Stimulated activated naive B cell treated with anti-CD40 and anti-IgM and Interleukin-4, amounts not matched to agents 10 μg/mL and 1 μg/mL and 100 μg/mL, for 72 hours (primary cell): ENCODE measurements around the gene TMEM132C.
"Not testable (repeated sequence)": the region's sequence is repeated elsewhere in the genome, so short reads cannot be mapped to it uniquely, and the experiment has no call there.

ENCODE experiments used
- ATAC-seq, 2 donors: fragments of 150-1000 bp; cut with Tn5 transposase; replicated peaks; 2 replicates each; pipeline ENCODE4 v1.10.0; 2021; ENCODE audit warnings: moderate library complexity in 1 of 2
- DNase-seq: peaks from one replicate; pipeline ENCODE4 v3.0.0; 2021
- H3K27ac Mint-ChIP-seq: one replicate; pipeline ENCODE4 v1.8.0; 2022; ENCODE audit warnings: mild to moderate bottlenecking, mixed read lengths
- H3K27me3 Mint-ChIP-seq, 2 donors: one replicate each; pipeline ENCODE4 v1.8.0; 2022; ENCODE audit warnings: mixed read lengths in 2 of 2
- H3K36me3 Mint-ChIP-seq, 2 donors: one replicate each; pipeline ENCODE4 v1.8.0; 2022; ENCODE audit warnings: mixed read lengths in 2 of 2, mild to moderate bottlenecking in 1 of 2
- H3K4me1 Mint-ChIP-seq, 2 donors: one replicate each; pipeline ENCODE4 v1.8.0; 2022; ENCODE audit warnings: mixed read lengths in 2 of 2, mild to moderate bottlenecking in 1 of 2
- H3K4me3 Mint-ChIP-seq, 2 donors: one replicate each; pipeline ENCODE4 v1.8.0; 2022; ENCODE audit warnings: mild to moderate bottlenecking in 2 of 2, mixed read lengths in 2 of 2, moderate library complexity in 1 of 2
- H3K9me3 Mint-ChIP-seq, 2 donors: one replicate each; pipeline ENCODE4 v1.8.0; 2022; ENCODE audit warnings: mixed read lengths in 2 of 2, mild to moderate bottlenecking in 1 of 2

TMEM132C gene

GRCh38 chr12:128571906-128572810 lies 305.2 kb downstream of the TMEM132C start:
- DNase-seq, result no peak
- no peak overlapping the region for H3K27ac Mint-ChIP-seq
- no peaks in the 10 kb centered on the region for H3K4me1 Mint-ChIP-seq
- no peak overlapping the region for H3K4me3 Mint-ChIP-seq
- no peaks in the 10 kb centered on the region for H3K27me3 Mint-ChIP-seq
- H3K9me3 Mint-ChIP-seq, result peaks cover 0 to 7% of the 10 kb centered on the region in 2 donors
- H3K36me3 Mint-ChIP-seq, result no peaks in the 10 kb centered on the region
- no peak for ATAC-seq

- DNase-seq (no peak), ATAC-seq (no peak)
- H3K4me3 Mint-ChIP-seq, result no peak overlapping the region
- peaks cover 0 to 8% of the 10 kb centered on the region in 2 donors for H3K9me3 Mint-ChIP-seq
- H3K4me1 Mint-ChIP-seq, result no peaks in the 10 kb centered on the region
- no peaks in the 10 kb centered on the region for H3K27me3 Mint-ChIP-seq
- H3K36me3 Mint-ChIP-seq, result no peaks in the 10 kb centered on the region
- no peak overlapping the region for H3K27ac Mint-ChIP-seq
Observed at GRCh38 chr12:128573907-128574306, 306.9 kb downstream of the TMEM132C start.

- H3K36me3 Mint-ChIP-seq, result no peaks in the 10 kb centered on the region
- H3K4me1 Mint-ChIP-seq, result no peaks in the 10 kb centered on the region
- H3K27ac Mint-ChIP-seq, result no peak overlapping the region
- DNase-seq (no peak), ATAC-seq (no peak)
- H3K27me3 Mint-ChIP-seq, result no peaks in the 10 kb centered on the region
- H3K9me3 Mint-ChIP-seq, result peaks cover 5 to 12% of the 10 kb centered on the region in 2 donors
- no peak overlapping the region for H3K4me3 Mint-ChIP-seq
Observed at GRCh38 chr12:128578045-128578444, 311.1 kb downstream of the TMEM132C start.

- no peak for ATAC-seq
- H3K27me3 Mint-ChIP-seq, result no peaks in the 10 kb centered on the region
- peaks cover 5 to 12% of the 10 kb centered on the region in 2 donors for H3K9me3 Mint-ChIP-seq
- no peak overlapping the region for H3K27ac Mint-ChIP-seq
- no peak for DNase-seq
- H3K4me3 Mint-ChIP-seq, result no peak overlapping the region
- H3K4me1 Mint-ChIP-seq, result no peaks in the 10 kb centered on the region
- no peaks in the 10 kb centered on the region for H3K36me3 Mint-ChIP-seq
Observed at GRCh38 chr12:128581321-128581761, 314.4 kb downstream of the TMEM132C start.

GRCh38 chr12:128583453-128583852 lies 316.5 kb downstream of the TMEM132C start:
- Mint-ChIP-seq H3K9me3 (peaks cover 3 to 12% of the 10 kb centered on the region in 2 donors), H3K27me3 (no peaks in the 10 kb centered on the region), H3K4me1 (no peaks in the 10 kb centered on the region), H3K27ac (no peak overlapping the region), H3K36me3 (no peaks in the 10 kb centered on the region), H3K4me3 (no peak overlapping the region)
- ATAC-seq (no peak), DNase-seq (no peak)

GRCh38 chr12:128586451-128587029 lies 319.6 kb downstream of the TMEM132C start:
- ATAC-seq, result no peak
- no peak overlapping the region for H3K27ac Mint-ChIP-seq

GRCh38 chr12:128587918-128588317 lies 320.9 kb downstream of the TMEM132C start:
- no peak overlapping the region for H3K4me3 Mint-ChIP-seq
- no peaks in the 10 kb centered on the region for H3K27me3 Mint-ChIP-seq
- no peak for DNase-seq
- no peaks in the 10 kb centered on the region for H3K9me3 Mint-ChIP-seq
- no peaks in the 10 kb centered on the region for H3K4me1 Mint-ChIP-seq
- ATAC-seq, result no peak
- H3K27ac Mint-ChIP-seq, result no peak overlapping the region
- no peaks in the 10 kb centered on the region for H3K36me3 Mint-ChIP-seq

More at GRCh38 chr12:128586451-128587029, 319.6 kb downstream of the TMEM132C start:
- no peak for DNase-seq
- Mint-ChIP-seq H3K9me3 (peaks cover 0 to 7% of the 10 kb centered on the region in 2 donors), H3K27me3 (no peaks in the 10 kb centered on the region), H3K36me3 (no peaks in the 10 kb centered on the region), H3K4me1 (no peaks in the 10 kb centered on the region), H3K4me3 (no peak overlapping the region)

- H3K4me1 Mint-ChIP-seq, result no peaks in the 10 kb centered on the region
- H3K4me3 Mint-ChIP-seq, result no peak overlapping the region
- no peaks in the 10 kb centered on the region for H3K27me3 Mint-ChIP-seq
- H3K9me3 Mint-ChIP-seq, result no peaks in the 10 kb centered on the region
- DNase-seq, result no peak
- no peak overlapping the region for H3K27ac Mint-ChIP-seq
- no peak for ATAC-seq
- no peaks in the 10 kb centered on the region for H3K36me3 Mint-ChIP-seq
Observed at GRCh38 chr12:128592220-128592744, 325.3 kb downstream of the TMEM132C start.

GRCh38 chr12:128594521-128594920 lies 327.6 kb downstream of the TMEM132C start:
- Mint-ChIP-seq H3K4me3 (no peak overlapping the region), H3K36me3 (no peaks in the 10 kb centered on the region), H3K27ac (no peak overlapping the region), H3K4me1 (no peaks in the 10 kb centered on the region), H3K27me3 (no peaks in the 10 kb centered on the region), H3K9me3 (no peaks in the 10 kb centered on the region)
- no peak for ATAC-seq
- no peak for DNase-seq

GRCh38 chr12:128595609-128596008 lies 328.6 kb downstream of the TMEM132C start:
- no peaks in the 10 kb centered on the region for H3K27me3 Mint-ChIP-seq
- DNase-seq (no peak), ATAC-seq (no peak)
- H3K4me3 Mint-ChIP-seq, result no peak overlapping the region
- H3K4me1 Mint-ChIP-seq, result no peaks in the 10 kb centered on the region
- H3K36me3 Mint-ChIP-seq, result no peaks in the 10 kb centered on the region
- no peak overlapping the region for H3K27ac Mint-ChIP-seq
- H3K9me3 Mint-ChIP-seq, result no peaks in the 10 kb centered on the region

GRCh38 chr12:128600886-128601285 lies 333.9 kb downstream of the TMEM132C start:
- Mint-ChIP-seq H3K4me1 (no peaks in the 10 kb centered on the region), H3K27ac (no peak overlapping the region), H3K27me3 (no peaks in the 10 kb centered on the region), H3K4me3 (no peak overlapping the region), H3K9me3 (no peaks in the 10 kb centered on the region), H3K36me3 (no peaks in the 10 kb centered on the region)
- no peak for ATAC-seq
- no peak for DNase-seq

GRCh38 chr12:128603573-128604115 lies 336.7 kb downstream of the TMEM132C start:
- Mint-ChIP-seq H3K9me3 (peaks cover 0 to 2% of the 10 kb centered on the region in 2 donors), H3K27me3 (peaks cover 0 to 10% of the 10 kb centered on the region in 2 donors), H3K4me3 (no peak overlapping the region)

GRCh38 chr12:128604219-128604618 lies 337.2 kb downstream of the TMEM132C start:
- H3K27ac Mint-ChIP-seq, H3K9me3 Mint-ChIP-seq, H3K36me3 Mint-ChIP-seq, H3K27me3 Mint-ChIP-seq, DNase-seq, H3K4me1 Mint-ChIP-seq, ATAC-seq, H3K4me3 Mint-ChIP-seq: not testable (repeated sequence)

More at GRCh38 chr12:128603573-128604115, 336.7 kb downstream of the TMEM132C start:
- H3K27ac Mint-ChIP-seq, result no peak overlapping the region
- ATAC-seq, result no peak
- no peaks in the 10 kb centered on the region for H3K4me1 Mint-ChIP-seq
- no peak for DNase-seq
- H3K36me3 Mint-ChIP-seq, result no peaks in the 10 kb centered on the region

GRCh38 chr12:128606051-128606450 lies 339.1 kb downstream of the TMEM132C start:
- ATAC-seq (no peak), DNase-seq (no peak)
- H3K4me1 Mint-ChIP-seq, result no peaks in the 10 kb centered on the region
- H3K36me3 Mint-ChIP-seq, result no peaks in the 10 kb centered on the region
- no peak overlapping the region for H3K4me3 Mint-ChIP-seq
- no peak overlapping the region for H3K27ac Mint-ChIP-seq
- H3K27me3 Mint-ChIP-seq, result peaks cover 0 to 10% of the 10 kb centered on the region in 2 donors
- H3K9me3 Mint-ChIP-seq, result peaks cover 0 to 2% of the 10 kb centered on the region in 2 donors
